ENCODE measurements around the gene HOXA5.

Gene HOXA5

GRCh38 chr7:27122077-27122910 lies 21.2 kb downstream of the HOXA5 start:
- DNase-seq (ENCODE audit: low read depth in 4 of 4, low spot score in 1 of 4): no peak

DNA sequence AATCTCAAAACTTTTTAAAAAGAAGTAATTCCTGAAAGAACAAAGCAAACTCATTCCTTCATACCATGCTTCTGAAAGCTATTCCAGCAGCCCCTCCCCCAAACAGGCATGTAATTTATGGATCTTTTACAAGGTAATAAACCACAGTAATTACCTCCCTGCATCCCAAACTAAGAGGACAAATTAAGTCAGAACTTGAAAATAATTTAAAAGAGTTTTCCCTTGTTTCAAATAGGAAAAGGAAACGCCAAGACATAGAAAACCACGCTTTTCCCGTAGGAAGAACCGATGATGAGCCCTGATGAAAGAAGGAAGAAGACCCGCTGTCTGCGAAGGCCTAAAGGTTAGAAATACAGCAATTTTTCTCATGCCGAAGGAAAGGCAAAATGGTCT lies 21.8 kb downstream of the HOXA5 start:
- no peak for DNase-seq (ENCODE audit: low read depth in 4 of 4, low spot score in 1 of 4)

- DNase-seq (ENCODE audit: low read depth in 4 of 4, low spot score in 1 of 4): no peak
Observed at GRCh38 chr7:27119412-27119911, 24.0 kb downstream of the HOXA5 start.

GRCh38 chr7:27118580-27118979 lies 24.9 kb downstream of the HOXA5 start:
- DNase-seq (ENCODE audit: low read depth in 4 of 4, low spot score in 1 of 4): no peak

DNA sequence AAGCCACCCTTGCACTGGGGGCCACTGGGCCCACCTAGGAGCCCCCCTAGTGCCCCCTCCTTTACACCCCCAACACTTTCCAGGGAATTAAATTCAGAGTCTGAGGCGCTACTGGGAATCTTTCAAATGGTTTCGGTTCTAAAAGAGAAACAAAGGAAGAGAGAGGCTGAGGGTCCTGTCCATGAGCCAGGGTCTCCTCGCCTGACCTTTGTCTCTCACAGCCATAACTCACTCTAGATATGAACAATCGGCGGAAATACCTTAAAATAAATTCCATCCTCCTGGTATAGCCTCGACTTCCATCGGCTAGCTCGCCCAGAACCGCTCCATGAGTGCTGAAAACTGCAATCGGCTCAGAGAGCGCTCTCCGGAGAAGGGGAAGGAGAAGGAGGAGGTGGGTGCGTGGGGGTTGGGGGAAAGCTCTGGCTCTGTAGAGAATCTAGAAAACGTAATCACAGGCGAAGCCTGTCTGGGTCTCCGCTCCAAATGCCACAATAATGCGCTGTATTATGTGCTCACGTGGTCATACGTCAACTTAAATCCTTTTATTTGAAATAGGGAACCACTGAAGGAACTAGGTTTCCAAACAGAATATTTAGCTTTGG lies 25.5 kb downstream of the HOXA5 start:
- DNase-seq (ENCODE audit: low read depth in 4 of 4, low spot score in 1 of 4): no peak

DNA sequence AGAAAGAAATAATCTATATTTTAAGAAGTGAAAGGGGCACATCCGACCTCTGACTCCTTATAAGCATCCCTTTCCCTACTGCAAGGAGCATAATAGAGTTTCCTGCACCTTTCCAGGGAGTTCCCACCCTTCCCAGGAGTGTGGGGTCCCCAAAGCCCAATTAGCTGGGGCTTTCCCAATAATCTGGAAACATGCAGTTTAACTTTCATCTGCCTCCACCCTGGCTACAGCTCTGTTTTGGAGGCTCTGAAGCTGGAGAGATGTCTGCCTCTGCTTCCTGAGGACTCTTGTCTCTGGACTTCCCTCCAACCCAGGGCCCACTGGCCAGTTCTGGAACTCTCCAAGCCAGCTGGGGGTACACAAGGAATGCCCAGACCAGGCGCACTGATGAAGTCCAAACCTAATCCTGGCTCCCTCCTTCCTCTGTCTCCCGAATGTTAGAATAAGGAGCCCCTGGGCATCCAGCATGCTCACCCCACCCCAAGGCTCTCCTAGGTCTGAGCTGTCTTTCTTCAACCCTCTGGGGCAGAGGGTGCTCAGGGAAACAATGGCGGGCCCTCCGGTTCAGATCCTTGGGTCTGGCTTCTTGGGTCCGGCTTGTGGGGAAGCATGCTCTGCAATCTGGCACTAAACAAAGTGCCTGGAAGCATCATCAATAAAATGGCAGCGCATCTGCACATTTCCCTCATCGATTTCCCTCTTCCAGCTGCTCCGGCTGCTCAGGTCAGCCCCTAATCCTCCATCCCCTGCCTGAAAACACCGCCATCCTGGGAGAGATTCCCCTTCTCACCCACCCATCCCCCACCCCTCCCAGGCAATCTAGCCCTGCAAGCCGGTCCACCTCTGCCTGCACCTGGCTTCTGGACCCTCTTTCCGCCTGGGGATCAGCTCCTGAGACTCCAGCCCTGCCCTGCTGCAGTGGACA lies 26.3 kb downstream of the HOXA5 start:
- no peak for DNase-seq (ENCODE audit: low read depth in 4 of 4, low spot score in 1 of 4)

GRCh38 chr7:27116031-27116961 lies 27.2 kb downstream of the HOXA5 start:
- no peak for DNase-seq (ENCODE audit: low read depth in 4 of 4, low spot score in 1 of 4)

GRCh38 chr7:27115221-27116026 lies 28.1 kb downstream of the HOXA5 start:
- no peak for DNase-seq (ENCODE audit: low read depth in 4 of 4, low spot score in 1 of 4)

GRCh38 chr7:27114881-27115220 lies 28.6 kb downstream of the HOXA5 start:
- DNase-seq (ENCODE audit: low read depth in 4 of 4, low spot score in 1 of 4): no peak

- no peak for DNase-seq (ENCODE audit: low read depth in 4 of 4, low spot score in 1 of 4)
Observed at GRCh38 chr7:27113991-27114769, 29.3 kb downstream of the HOXA5 start.

- DNase-seq (ENCODE audit: low read depth in 4 of 4, low spot score in 1 of 4): no peak
Observed at GRCh38 chr7:27112955-27113949, 30.2 kb downstream of the HOXA5 start.

GRCh38 chr7:27112361-27112760 lies 31.1 kb downstream of the HOXA5 start:
- DNase-seq (ENCODE audit: low read depth in 4 of 4, low spot score in 1 of 4): no peak

DNA sequence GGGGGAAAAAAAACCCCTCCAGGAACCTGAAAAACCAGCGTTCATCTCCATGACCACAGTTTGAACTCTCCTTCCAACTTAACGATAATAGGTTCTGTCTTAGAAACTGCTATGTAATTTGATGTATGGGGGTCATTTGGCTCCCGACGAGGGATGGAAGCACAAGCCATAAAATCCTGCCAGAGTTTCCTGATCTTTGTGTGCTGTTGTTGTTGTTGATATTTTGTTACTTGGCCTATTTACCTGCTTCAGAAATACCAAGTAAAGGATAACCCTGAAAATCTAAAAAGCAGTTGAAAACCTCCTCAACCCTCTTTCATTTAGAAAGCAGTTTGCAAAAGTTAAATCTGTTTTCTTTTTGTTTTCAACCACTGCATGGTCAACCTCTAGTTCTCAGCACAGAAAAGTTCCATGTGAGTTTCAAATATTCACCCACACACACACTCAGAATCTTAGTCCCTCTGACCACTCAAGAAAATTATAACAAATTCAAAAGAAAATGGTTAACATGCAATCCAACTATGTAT lies 31.7 kb downstream of the HOXA5 start:
- DNase-seq (ENCODE audit: low read depth in 4 of 4, low spot score in 1 of 4): no peak

DNA sequence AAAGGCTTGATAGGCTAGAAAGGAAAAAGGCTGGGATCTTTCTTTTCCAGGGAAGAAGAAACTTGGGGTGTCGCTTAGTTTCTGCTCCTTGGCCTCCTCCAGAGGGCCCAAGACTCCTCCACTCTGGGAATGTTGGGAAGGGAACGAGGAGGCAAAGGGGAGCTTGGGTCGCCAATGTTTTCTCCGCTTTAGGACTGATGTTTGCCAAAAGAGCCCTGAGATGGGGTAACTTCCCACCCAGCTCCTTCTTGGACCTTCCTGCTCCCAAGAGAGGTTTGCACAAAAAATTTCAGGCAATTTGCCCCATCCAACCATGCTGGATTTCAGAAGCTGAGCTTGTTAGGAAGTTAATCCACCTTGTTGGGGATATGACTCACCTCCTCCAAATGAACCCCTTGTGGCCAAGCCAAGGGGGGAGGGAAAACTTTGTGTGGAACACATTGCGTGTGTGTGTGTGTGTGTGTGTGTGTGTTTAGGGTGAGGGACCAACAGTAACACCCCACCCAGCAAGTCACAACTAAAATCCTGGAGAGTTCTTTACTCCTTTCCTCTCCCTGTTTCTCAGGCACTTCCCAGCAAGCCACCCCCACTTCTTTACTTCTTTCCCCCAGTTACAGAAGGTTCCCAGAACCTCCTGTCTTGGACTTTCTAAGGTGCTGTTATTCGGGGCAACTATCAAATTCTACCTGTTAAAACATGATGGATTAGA lies 32.3 kb downstream of the HOXA5 start:
- DNase-seq (ENCODE audit: low read depth in 4 of 4, low spot score in 1 of 4): no peak

DNA sequence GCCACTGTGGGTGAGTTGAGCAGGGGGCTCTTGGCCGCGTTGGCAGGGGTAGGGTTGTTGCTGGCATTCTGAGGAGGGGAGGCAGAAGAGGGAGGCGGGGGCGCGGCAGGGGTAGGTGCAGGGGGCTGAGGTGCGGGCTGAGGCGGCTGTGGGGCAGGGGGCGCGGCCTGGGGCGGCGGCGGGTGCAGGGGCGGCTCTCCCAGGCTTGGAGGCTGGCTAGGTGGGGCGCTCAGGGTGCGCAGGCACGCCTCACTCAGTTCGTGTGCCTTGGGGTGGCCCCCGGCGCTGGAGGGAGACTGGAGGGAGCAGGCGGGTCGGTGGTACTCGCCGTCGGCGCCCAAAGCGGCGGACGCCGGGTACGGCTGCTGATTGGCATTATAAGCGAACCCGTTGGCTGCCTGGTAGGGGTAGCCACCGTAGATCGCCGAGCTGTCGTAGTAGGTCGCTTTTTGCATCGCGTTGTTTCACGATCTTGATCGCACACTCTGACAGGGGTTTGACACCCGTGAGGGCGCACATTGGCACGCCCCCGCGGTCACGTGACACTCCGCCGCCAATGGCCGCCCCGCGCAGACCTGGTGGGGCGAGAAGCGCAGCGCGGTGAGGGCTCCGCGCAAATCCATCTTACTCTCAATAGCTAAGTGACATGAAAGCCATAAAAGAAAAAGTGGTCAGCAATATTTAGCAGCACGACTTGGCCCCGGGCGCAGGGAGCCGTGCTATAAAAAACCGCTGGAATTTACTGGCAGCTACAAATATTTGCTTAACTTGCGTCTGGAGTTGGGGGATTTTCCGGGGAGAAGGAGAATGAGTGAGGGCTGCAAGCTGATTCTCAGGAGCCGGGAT lies 33.1 kb downstream of the HOXA5 start:
- DNase-seq (ENCODE audit: low read depth in 4 of 4, low spot score in 1 of 4): no peak

Data from stimulated activated CD4-positive, alpha-beta T cell treated with anti-CD3 and anti-CD28 coated beads, Interleukin-1b, Interleukin-23, amount 100 ng/mL, for 24 hours (primary cell).